GM12878 (cell line): ENCODE results near the gene HDGF. TPM values are rescaled to one million over a fixed set of nuclear protein-coding genes. Genes with fewer than 3 reads are reported as not detected.

ENCODE experiments used
- BCLAF1 ChIP-seq: fragments of 450-650 bp; IDR thresholded peaks from 2 replicates; pipeline ENCODE4 v1.6.1; 2017; ENCODE audit warnings: antibody characterized with exemption, mild to moderate bottlenecking, moderate library complexity
- CEBPZ ChIP-seq: fragments of 150-350 bp; IDR thresholded peaks from 2 replicates; pipeline ENCODE4 v1.6.1; 2016; ENCODE audit warnings: low read depth, low read length
- CREM ChIP-seq: IDR thresholded peaks from 2 replicates; pipeline ENCODE4 v1.6.1; 2014; ENCODE audit warnings: antibody characterized with exemption, low read depth
- PRDM15 ChIP-seq: fragments of 450-650 bp; formaldehyde crosslinking; IDR thresholded peaks from 2 replicates; pipeline ENCODE4 v1.4.0; 2020; ENCODE audit warnings: mild to moderate bottlenecking, moderate library complexity
- REST ChIP-seq: IDR thresholded peaks from 2 replicates; pipeline ENCODE4 v1.6.1; 2012; ENCODE audit warnings: mild to moderate bottlenecking, low read depth, low read length
- ZBTB40 ChIP-seq: fragments of 450-650 bp; IDR thresholded peaks from 2 replicates; pipeline ENCODE4 v1.6.1; 2016; ENCODE audit warnings: mild to moderate bottlenecking, moderate library complexity, borderline replicate concordance
- polyA plus RNA-seq, 11 experiments: library from polyadenylated mRNA; depleted of rRNA in 4 of 11; unstranded in 6 of 11; stranded (reverse) in 5 of 11; fragments of >200 nt; fragmentation: Nextera tagmentation in 4 of 11; fragmentation: Illumina TruSeq in 1 of 11; extraction: Ambion mirVana in 4 of 11; extraction: Trizol in 1 of 11; gene quantifications; 1 replicate in 1 of 11; 2 replicates in 10 of 11; pipeline versions ENCODE4 v1.2.1 to v1.2.3, GENCODE V29; 2011 to 2016; ENCODE audit warnings: inconsistent platforms in 2 of 11, missing spikeins in 2 of 11, low read depth in 1 of 11
- total RNA-seq, 4 experiments: library from RNA; depleted of rRNA in 3 of 4; stranded (reverse); fragments of >200 nt in 3 of 4; fragmentation: Illumina TruSeq in 1 of 4; extraction: Trizol in 1 of 4; gene quantifications; 2 replicates each; pipeline versions ENCODE4 v1.2.1 to v1.2.3, GENCODE V29; 2013 to 2021

Gene HDGF
- total and polyA plus RNA-seq, 10 of the 15 experiments (the other 5 are each of a cell fraction or from before 2014, with no cell fraction given) = 28.3 to 372 (median 209) TPM

GRCh38 chr1:156748670-156749418 is 2.6 kb downstream of the HDGF start (continued):
- TF ChIP-seq PRDM15 (CRISPR knock-in tag) (no peak), ZBTB40 (peak; percentile 73; the same call in 1 of the 2 replicates), BCLAF1 (no peak), CREM (0 out of 2 replicates have a peak, but pooled peaks have one; percentile 8), REST (no peak), CEBPZ (no peak)
